Calu3 (cell line): Measurements from ENCODE around the gene DMD. TPM values are rescaled to one million over a fixed set of nuclear protein-coding genes. Genes with fewer than 3 reads are reported as not detected.

Source experiments
- BruUV-seq: library from RNA; stranded (reverse); fragments of 400-500 nt; replicated peaks from 2 replicates; lab custom pipeline; 2021; lab: Mats Ljungman, UMichigan
- CTCF ChIA-PET: fragments of 300-600 bp; sonication (Branson Sonifier 250); formaldehyde crosslinking; loops from one replicate; lab custom pipeline; 2022; ENCODE audit warnings: antibody characterized with exemption; lab: Charles Lee
- DNase-seq: peaks from one replicate; pipeline ENCODE4 v3.0.0; 2022
- H3K27ac Mint-ChIP-seq: one replicate; pipeline ENCODE4 v1.8.0; 2022; ENCODE audit warnings: mixed read lengths; ENCODE audit not compliant: unreplicated experiment
- H3K27me3 Mint-ChIP-seq: one replicate; pipeline ENCODE4 v1.8.0; 2022; ENCODE audit warnings: mixed read lengths; ENCODE audit not compliant: unreplicated experiment
- H3K36me3 Mint-ChIP-seq: one replicate; pipeline ENCODE4 v1.8.0; 2022; ENCODE audit warnings: mild to moderate bottlenecking, moderate library complexity, mixed read lengths; ENCODE audit not compliant: insufficient read depth, unreplicated experiment
- H3K4me1 Mint-ChIP-seq: one replicate; pipeline ENCODE4 v1.8.0; 2022; ENCODE audit warnings: mild to moderate bottlenecking, low read depth, mixed read lengths; ENCODE audit not compliant: unreplicated experiment
- H3K4me3 Mint-ChIP-seq: one replicate; pipeline ENCODE4 v1.8.0; 2022; ENCODE audit warnings: mild to moderate bottlenecking, low read depth, moderate library complexity, mixed read lengths; ENCODE audit not compliant: unreplicated experiment
- H3K9me3 Mint-ChIP-seq: one replicate; pipeline ENCODE4 v1.8.0; 2022; ENCODE audit warnings: low read depth, mixed read lengths; ENCODE audit not compliant: unreplicated experiment
- CTCF ChIP-seq: fragments of 200-600 bp; IDR thresholded peaks from one replicate; pipeline ENCODE4 v1.8.0; 2022; ENCODE audit warnings: antibody characterized with exemption; ENCODE audit not compliant: unreplicated experiment
- intact Hi-C: fragments of 100-400 bp; cut with micrococcal nuclease; formaldehyde crosslinking; loops from one replicate; pipeline ENCODE4 v1.10.0; 2022; ENCODE audit not compliant: unreplicated experiment
- total RNA-seq: library from RNA; stranded (reverse); gene quantifications from 2 replicates; pipeline ENCODE4 v1.2.3, GENCODE V29; 2022

Gene DMD
- total RNA-seq, 1 experiment from 2014 or later: 11.6 TPM

DNA sequence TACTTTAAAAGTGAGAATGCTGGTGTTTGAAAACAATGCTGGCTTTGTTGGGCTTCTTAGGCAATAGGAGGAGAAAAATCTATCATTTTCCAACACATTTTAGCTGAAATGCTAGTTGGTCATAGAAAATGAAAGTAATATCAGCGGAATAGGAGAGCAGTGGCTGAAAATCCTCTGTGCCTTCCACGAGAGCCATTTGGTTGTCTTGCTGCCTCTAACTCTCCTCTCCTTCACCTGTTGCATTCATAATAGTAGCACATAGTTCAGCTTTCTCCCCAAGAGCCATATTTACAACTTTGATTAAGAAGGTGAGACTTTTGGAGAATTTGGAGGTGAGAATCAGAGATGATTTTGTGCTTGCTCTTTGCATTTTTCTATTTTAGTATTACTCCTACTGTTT is 1290.1 kb downstream of the DMD start:
- intact Hi-C loops: no loop called here

GRCh38 chrX:31909850-31910572 is 1301.3 kb downstream of the DMD start:
- no peak for DNase-seq

More for the DNA sequence above, 1290.1 kb downstream of the DMD start:
- BruUV-seq: no TSS peak
- Mint-ChIP-seq H3K9me3 (no peaks in the 10 kb centered on the region), H3K4me1 (no peaks in the 10 kb centered on the region), H3K4me3 (peak overlapping the region; percentile 49), H3K27ac (peak overlapping the region; percentile 39), H3K27me3 (no peaks in the 10 kb centered on the region), H3K36me3 (no peaks in the 10 kb centered on the region)
- no peak for TF ChIP-seq CTCF
- no peak for DNase-seq
- CTCF ChIA-PET: no interaction called here

DNA sequence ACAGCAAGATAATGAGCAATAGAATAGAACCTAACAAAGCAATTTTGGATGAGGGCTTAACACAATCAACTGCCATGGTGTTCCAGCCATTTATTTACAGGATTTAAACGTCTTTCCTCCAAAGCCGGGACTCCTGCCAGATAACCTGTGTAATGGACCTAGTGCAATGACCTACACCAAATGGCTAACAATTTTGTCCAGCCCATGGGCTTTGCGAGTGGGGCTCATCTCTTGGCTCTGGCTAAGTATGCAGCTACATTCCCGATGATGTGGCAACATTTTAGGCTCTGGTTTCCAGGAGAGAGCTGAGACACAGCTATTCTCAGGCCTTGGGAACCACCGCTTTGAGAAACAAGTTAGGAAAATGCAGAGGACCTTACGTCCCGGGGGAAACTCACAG is 1317.2 kb downstream of the DMD start:
- peaks cover 8% of the 10 kb centered on the region for H3K4me1 Mint-ChIP-seq
- H3K36me3 Mint-ChIP-seq: no peaks in the 10 kb centered on the region
- no peak overlapping the region for H3K4me3 Mint-ChIP-seq
- DNase-seq: no peak
- H3K27ac Mint-ChIP-seq: no peak overlapping the region
- CTCF ChIA-PET: no interaction called here
- no peaks in the 10 kb centered on the region for H3K9me3 Mint-ChIP-seq
- no peaks in the 10 kb centered on the region for H3K27me3 Mint-ChIP-seq
- BruUV-seq: no TSS peak
- intact Hi-C loops: no loop called here
- no peak for TF ChIP-seq CTCF

More at GRCh38 chrX:31909850-31910572, 1301.3 kb downstream of the DMD start:
- intact Hi-C loops: no loop called here
- no peak for TF ChIP-seq CTCF
- H3K27ac Mint-ChIP-seq: no peak overlapping the region
- H3K4me3 Mint-ChIP-seq: no peak overlapping the region
- CTCF ChIA-PET: interaction anchor here (0.9 kb wide), 1 partner anchor 13 kb away, joined by 7 read pairs; no protein-coding TSS in a partner anchor
- H3K9me3 Mint-ChIP-seq: peaks cover 5% of the 10 kb centered on the region
- H3K27me3 Mint-ChIP-seq: no peaks in the 10 kb centered on the region
- no TSS peak for BruUV-seq
- H3K4me1 Mint-ChIP-seq: peaks cover 19% of the 10 kb centered on the region
- no peaks in the 10 kb centered on the region for H3K36me3 Mint-ChIP-seq

- H3K36me3 Mint-ChIP-seq: no peaks in the 10 kb centered on the region
Observed at GRCh38 chrX:31893525-31893924, 1317.8 kb downstream of the DMD start.

More at GRCh38 chrX:31893525-31893924, 1317.8 kb downstream of the DMD start:
- DNase-seq: no peak
- no peak overlapping the region for H3K4me3 Mint-ChIP-seq
- no TSS peak for BruUV-seq
- TF ChIP-seq CTCF: no peak
- intact Hi-C loops: no loop called here
- H3K27me3 Mint-ChIP-seq: no peaks in the 10 kb centered on the region
- CTCF ChIA-PET: no interaction called here
- no peak overlapping the region for H3K27ac Mint-ChIP-seq
- no peaks in the 10 kb centered on the region for H3K9me3 Mint-ChIP-seq
- H3K4me1 Mint-ChIP-seq: peaks cover 9% of the 10 kb centered on the region
